SJCRH30 (cell line): ENCODE results near the gene AGPAT4. TPM values are rescaled to one million over a fixed set of nuclear protein-coding genes. Genes with fewer than 3 reads are reported as not detected.

Experiments
- DNase-seq, 2 experiments: peaks; one replicate each; pipeline ENCODE4 v3.0.0-alpha.2; 2015 to 2020
- H3K27ac ChIP-seq: fragments of 250-450 bp; sonication (Bioruptor Pico); 2 replicates; pipeline ENCODE4 v1.5.1; 2020; ENCODE audit warnings: mild to moderate bottlenecking, moderate library complexity
- H3K27me3 ChIP-seq: fragments of 250-450 bp; sonication (Bioruptor Pico); 2 replicates; pipeline ENCODE4 v1.5.1; 2020; ENCODE audit warnings: mild to moderate bottlenecking, moderate library complexity
- H3K36me3 ChIP-seq: fragments of 250-450 bp; sonication (Bioruptor Pico); 2 replicates; pipeline ENCODE4 v1.5.1; 2020; ENCODE audit warnings: mild to moderate bottlenecking, moderate library complexity
- H3K4me1 ChIP-seq: fragments of 250-450 bp; sonication (Bioruptor Pico); 2 replicates; pipeline ENCODE4 v1.5.1; 2020; ENCODE audit warnings: mild to moderate bottlenecking, moderate library complexity
- H3K4me3 ChIP-seq: fragments of 250-450 bp; sonication (Bioruptor Pico); 2 replicates; pipeline ENCODE4 v1.5.1; 2020; ENCODE audit warnings: mild to moderate bottlenecking, moderate library complexity
- H3K9me3 ChIP-seq: fragments of 250-450 bp; sonication (Bioruptor Pico); replicated peaks from 2 replicates; pipeline ENCODE4 v1.5.1; 2020; ENCODE audit warnings: mild to moderate bottlenecking, moderate library complexity
- total RNA-seq: library from RNA; depleted of rRNA; stranded (reverse); fragments of >200 nt; shearing (Covaris generic); gene quantifications from 2 replicates; pipeline ENCODE4 v1.2.3, GENCODE V29; 2014

Gene AGPAT4
- total RNA-seq, 1 experiment from 2014 or later: 16.7 TPM

DNA sequence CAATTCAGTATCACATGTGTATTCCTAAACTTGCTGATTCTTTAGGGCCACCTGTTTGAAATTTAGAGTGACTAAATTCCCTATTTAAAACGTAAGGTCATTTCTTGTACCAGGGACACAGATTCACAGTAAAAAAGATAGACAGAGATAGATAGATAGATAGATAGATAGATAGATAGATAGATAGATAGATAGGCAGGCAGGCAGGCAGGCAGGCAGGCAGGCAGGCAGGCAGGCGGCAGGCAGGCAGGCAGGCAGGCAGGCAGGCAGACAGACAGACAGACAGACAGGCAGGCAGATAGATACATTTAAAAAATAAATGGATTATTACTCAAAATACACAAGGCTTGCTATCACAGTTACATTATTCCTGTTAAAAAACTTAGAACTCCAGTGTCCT, 54.2 kb downstream of the AGPAT4 start:
- Histone ChIP-seq H3K27ac (no peak overlapping the region), H3K4me3 (no peak overlapping the region), H3K9me3 (peaks cover 10% of the 10 kb centered on the region), H3K36me3 (peaks cover 5% of the 10 kb centered on the region; the same call in 1 of the 2 replicates), H3K4me1 (no peaks in the 10 kb centered on the region), H3K27me3 (no peaks in the 10 kb centered on the region)
- peak in 1 of 2 experiments; percentile 29 for DNase-seq

DNA sequence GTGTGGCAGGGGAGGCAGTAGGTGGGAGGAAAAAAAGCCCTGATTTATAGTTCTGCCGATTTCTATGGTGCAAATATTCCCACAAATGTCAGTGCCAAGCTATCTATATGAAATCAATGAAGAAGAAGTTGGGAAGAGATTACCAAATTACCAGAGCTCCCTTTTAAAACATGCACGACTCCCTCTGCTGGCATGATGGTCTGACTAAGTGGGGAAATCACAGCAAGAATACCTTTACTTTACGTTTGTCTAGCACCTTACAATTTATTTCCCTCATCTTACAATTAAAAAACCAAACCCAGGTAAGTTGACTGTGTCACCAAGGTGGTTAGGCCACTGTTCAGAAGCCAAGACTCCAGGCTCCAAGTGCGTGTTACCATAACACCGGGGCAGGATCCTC, 55.6 kb downstream of the AGPAT4 start:
- Histone ChIP-seq H3K27ac (no peak overlapping the region), H3K4me1 (no peaks in the 10 kb centered on the region), H3K36me3 (0 out of 2 replicates have a peak, but pooled peaks cover 2% of the 10 kb centered on the region), H3K9me3 (peaks cover 6% of the 10 kb centered on the region), H3K4me3 (no peak overlapping the region), H3K27me3 (no peaks in the 10 kb centered on the region)
- no peak for DNase-seq

DNA sequence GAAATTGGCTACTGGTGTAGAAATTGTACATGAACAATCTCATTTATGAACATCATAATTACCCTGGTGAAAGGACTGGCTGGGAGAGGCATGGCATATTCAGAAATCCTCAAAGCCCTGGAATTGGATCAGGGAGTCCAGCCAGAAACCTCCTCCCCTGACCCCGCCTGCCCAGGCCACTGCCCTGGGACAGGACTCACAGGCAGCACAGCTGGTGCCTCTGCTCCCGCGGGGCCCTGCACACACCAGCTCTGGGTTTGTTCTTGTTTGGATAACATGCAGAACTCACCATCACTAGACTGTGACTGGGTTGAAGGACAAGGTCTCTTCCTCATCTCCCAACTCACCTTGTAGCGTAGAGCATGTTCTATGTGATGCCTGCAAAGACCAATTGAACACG, 56.2 kb downstream of the AGPAT4 start:
- no peaks in the 10 kb centered on the region for H3K4me1 ChIP-seq
- H3K4me3 ChIP-seq: no peak overlapping the region
- no peak overlapping the region for H3K27ac ChIP-seq
- H3K36me3 ChIP-seq: 0 out of 2 replicates have a peak, but pooled peaks cover 2% of the 10 kb centered on the region
- no peak for DNase-seq
- H3K9me3 ChIP-seq: peaks cover 6% of the 10 kb centered on the region
- H3K27me3 ChIP-seq: no peaks in the 10 kb centered on the region

DNA sequence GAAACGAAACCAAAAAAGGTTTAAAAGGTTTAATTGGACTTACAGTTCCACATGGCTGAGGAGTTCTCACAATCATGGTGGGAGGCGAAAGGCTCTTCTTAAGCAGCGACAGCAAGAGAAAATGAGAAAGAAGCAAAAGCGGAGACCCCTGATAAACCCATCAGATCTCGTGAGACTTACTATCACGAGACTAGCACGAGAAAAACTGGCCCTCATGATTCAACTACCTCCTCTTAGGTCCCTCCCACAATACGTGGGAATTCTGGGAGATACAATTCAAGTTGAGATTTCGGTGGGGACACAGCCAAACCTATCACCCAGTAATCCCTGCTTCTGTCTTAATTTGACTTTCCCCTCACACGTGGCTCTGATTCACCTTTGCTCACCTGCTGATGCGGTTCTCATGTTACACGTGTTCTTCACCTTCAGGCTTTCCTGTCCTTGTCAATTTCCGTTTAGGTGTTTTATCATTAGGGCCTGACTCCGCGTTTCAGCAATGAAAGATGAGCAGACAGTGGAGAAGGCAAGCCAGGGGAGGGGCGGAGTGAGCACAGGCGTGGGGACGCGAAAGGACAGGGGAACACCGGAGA, 57.1 kb downstream of the AGPAT4 start:
- Histone ChIP-seq H3K27ac (no peak overlapping the region), H3K4me1 (no peaks in the 10 kb centered on the region), H3K27me3 (no peaks in the 10 kb centered on the region), H3K36me3 (0 out of 2 replicates have a peak, but pooled peaks cover 2% of the 10 kb centered on the region), H3K9me3 (peaks cover 10% of the 10 kb centered on the region), H3K4me3 (no peak overlapping the region)
- no peak for DNase-seq

DNA sequence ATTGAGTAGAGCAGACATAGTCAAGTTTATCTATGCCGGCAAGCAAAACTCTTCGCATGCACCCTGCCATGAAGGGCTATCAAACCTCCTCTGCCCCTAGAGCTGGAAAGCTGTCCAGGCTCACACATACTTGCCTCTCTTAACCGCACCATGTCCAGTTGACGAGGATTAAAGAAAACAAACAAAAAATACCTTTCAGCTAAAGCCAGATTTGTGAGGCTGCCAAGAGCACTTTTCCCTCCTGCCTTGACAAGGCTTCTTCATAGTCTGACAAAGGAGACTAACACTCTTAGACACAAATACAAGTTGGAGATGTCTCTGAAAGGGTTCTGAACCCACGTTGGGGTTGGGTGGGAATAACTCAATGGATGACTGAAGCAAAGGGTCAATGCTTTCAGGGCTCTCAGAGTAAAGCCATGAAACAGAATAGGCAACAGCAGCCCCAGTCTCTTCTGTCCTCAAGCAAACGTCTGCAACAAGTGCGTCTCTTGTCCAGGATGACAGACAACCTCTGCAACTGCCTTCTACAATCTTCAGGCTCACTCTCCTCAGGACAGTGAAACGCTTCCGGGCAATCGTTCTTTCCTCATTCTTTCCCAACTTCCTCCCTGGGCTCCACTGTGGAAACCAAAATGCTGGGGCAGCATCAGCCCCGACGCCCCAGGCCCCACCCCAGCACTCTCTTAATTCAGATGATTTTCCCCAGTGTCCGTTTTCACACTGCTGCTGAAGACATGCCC, 57.8 kb downstream of the AGPAT4 start:
- no peak overlapping the region for H3K27ac ChIP-seq
- 0 out of 2 replicates have a peak, but pooled peaks cover 2% of the 10 kb centered on the region for H3K36me3 ChIP-seq
- no peaks in the 10 kb centered on the region for H3K4me1 ChIP-seq
- peaks cover 17% of the 10 kb centered on the region for H3K9me3 ChIP-seq
- DNase-seq: no peak
- no peaks in the 10 kb centered on the region for H3K27me3 ChIP-seq
- no peak overlapping the region for H3K4me3 ChIP-seq

DNA sequence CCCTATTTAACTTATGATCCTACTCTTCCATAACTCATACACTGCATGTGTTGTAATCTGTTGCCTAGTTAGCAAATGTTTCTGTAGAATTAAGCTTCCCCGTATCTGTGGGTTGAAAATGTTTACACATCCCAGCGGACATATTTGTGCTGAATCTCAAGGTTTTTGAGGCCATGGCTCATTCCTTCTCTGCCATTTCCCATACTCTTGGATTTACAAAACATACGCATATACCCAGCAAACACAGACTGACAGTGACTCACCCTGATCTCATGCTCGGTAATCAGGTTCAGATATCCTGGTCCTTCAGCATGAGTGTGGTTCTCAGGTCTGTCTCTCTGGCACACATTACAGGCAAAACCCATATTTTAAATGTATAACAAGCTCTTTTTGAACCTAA, 58.7 kb downstream of the AGPAT4 start:
- H3K9me3 ChIP-seq: peaks cover 21% of the 10 kb centered on the region
- H3K4me3 ChIP-seq: no peak overlapping the region
- 0 out of 2 replicates have a peak, but pooled peaks cover 2% of the 10 kb centered on the region for H3K36me3 ChIP-seq
- H3K27ac ChIP-seq: no peak overlapping the region
- DNase-seq: no peak
- no peaks in the 10 kb centered on the region for H3K27me3 ChIP-seq
- H3K4me1 ChIP-seq: no peaks in the 10 kb centered on the region

DNA sequence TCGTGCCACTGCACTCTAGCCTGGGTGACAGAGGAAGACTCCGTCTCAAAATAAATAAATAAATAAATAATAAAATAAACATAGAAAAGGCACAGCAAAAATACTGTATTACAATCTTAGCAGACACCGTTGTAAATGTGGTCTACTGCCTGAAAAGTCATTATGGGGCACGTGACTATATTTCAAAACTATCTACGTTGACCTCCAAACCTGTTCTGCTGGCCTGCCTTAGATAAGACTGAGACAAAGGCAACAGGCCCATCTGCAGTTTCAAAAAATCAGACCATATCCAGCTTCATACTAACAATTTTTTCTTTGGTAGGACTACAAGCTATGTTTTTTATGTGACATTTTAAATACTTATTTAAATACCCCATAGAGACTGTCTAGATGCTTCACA, 59.1 kb downstream of the AGPAT4 start:
- peaks cover 22% of the 10 kb centered on the region for H3K9me3 ChIP-seq
- H3K27me3 ChIP-seq: no peaks in the 10 kb centered on the region
- no peak overlapping the region for H3K27ac ChIP-seq
- H3K4me3 ChIP-seq: no peak overlapping the region
- DNase-seq: no peak
- H3K36me3 ChIP-seq: 0 out of 2 replicates have a peak, but pooled peaks cover 2% of the 10 kb centered on the region
- H3K4me1 ChIP-seq: no peaks in the 10 kb centered on the region

DNA sequence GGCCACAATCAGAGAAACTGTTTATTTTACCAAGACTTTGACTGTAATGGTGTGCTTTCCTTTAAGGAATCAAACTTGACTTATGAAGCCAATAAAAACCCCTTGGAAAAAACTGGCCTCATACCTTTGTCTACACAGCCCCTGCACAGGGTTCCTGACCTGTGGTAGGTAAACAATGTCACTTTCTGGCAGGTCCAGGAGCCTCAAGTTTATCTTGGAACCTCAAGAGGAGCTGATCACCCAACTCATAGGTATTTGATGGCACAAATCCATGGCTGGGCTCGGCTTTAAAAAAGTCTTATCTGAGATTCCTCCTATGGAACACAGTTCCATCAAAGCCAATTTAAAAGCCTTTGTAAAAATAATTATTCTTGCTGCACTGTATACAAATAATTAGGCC, 61.0 kb downstream of the AGPAT4 start:
- Histone ChIP-seq H3K4me1 (no peaks in the 10 kb centered on the region), H3K36me3 (0 out of 2 replicates have a peak, but pooled peaks cover under 1% of the 10 kb centered on the region), H3K27me3 (no peaks in the 10 kb centered on the region), H3K4me3 (no peak overlapping the region), H3K9me3 (peaks cover 25% of the 10 kb centered on the region), H3K27ac (no peak overlapping the region)
- no peak for DNase-seq

DNA sequence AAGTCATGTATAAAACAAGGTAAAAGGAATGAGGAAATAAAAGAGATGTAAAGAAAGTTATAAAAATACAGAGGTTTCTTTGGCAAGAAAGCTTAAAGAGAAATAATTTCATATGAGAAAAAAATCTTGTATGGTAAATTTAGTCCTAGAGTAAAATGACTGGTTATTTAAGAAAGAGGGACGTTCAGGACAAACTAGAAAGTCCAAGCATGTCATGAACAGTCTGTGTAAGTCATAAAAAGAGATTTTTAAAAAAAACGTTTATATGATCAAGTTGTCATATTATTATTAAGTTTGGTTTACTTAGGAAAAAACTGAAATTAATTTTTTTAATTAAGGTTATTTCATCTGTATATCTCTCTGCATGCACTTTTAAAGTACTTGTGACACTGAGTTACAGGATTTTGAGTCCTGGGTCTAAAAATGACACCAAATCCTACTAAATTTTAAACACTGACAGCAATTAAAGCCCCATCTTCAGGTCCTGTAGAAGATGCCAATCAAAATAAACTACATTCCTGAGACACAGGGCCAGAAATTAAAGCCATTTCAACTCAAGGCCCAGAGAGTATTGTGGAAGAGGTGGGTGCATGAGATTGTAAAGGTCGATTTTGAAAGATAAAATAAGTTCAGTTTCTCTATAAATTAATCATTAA, 62.4 kb downstream of the AGPAT4 start:
- H3K4me1 ChIP-seq: no peaks in the 10 kb centered on the region
- no peaks in the 10 kb centered on the region for H3K36me3 ChIP-seq
- no peak overlapping the region for H3K4me3 ChIP-seq
- peak in 1 of 2 experiments; percentile 38 for DNase-seq
- H3K9me3 ChIP-seq: peaks cover 25% of the 10 kb centered on the region
- H3K27me3 ChIP-seq: no peaks in the 10 kb centered on the region
- H3K27ac ChIP-seq: no peak overlapping the region

DNA sequence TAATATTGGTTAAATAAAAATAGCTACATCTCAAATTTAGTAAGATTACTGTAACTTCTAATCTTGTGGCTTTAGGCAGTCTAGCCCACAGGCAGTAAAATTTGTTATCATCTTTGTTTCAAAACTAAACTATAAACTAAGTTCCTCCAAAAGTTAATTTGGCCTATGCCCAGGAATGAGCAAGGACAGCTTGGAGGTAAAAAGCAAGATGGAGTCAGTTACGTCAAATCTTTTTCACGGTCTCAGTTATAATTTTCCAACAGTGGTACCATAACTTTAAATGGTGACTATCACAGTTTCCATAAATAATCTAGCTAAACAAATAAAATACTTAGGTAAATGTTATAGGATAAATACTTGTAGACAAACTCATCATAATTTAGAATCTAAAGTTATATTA, 63.0 kb downstream of the AGPAT4 start:
- H3K9me3 ChIP-seq: peaks cover 25% of the 10 kb centered on the region
- H3K27me3 ChIP-seq: no peaks in the 10 kb centered on the region
- no peak for DNase-seq
- no peaks in the 10 kb centered on the region for H3K4me1 ChIP-seq
- no peak overlapping the region for H3K27ac ChIP-seq
- H3K4me3 ChIP-seq: no peak overlapping the region
- no peaks in the 10 kb centered on the region for H3K36me3 ChIP-seq

DNA sequence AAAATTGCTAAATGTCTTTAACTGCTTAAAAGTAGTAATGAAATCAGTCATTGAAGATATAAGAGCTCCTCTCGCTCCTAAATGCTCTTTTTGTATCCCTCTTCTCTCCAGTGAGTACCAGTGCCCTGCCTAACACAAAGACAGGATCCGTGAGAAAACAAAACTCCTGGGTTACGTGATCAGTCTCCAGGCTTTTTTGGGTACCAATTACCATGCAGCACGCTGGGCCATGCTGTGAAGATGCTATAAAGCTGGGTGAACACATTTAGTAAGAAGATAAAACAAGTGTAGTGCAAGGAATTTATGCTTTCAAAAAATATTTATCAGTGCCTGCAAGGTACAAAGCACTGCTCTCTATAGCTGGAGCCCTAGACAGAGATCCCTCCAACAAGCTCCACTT, 66.7 kb downstream of the AGPAT4 start:
- Histone ChIP-seq H3K9me3 (peaks cover 25% of the 10 kb centered on the region), H3K27ac (no peak overlapping the region), H3K27me3 (no peaks in the 10 kb centered on the region), H3K4me1 (no peaks in the 10 kb centered on the region), H3K4me3 (no peak overlapping the region), H3K36me3 (no peaks in the 10 kb centered on the region)
- no peak for DNase-seq

DNA sequence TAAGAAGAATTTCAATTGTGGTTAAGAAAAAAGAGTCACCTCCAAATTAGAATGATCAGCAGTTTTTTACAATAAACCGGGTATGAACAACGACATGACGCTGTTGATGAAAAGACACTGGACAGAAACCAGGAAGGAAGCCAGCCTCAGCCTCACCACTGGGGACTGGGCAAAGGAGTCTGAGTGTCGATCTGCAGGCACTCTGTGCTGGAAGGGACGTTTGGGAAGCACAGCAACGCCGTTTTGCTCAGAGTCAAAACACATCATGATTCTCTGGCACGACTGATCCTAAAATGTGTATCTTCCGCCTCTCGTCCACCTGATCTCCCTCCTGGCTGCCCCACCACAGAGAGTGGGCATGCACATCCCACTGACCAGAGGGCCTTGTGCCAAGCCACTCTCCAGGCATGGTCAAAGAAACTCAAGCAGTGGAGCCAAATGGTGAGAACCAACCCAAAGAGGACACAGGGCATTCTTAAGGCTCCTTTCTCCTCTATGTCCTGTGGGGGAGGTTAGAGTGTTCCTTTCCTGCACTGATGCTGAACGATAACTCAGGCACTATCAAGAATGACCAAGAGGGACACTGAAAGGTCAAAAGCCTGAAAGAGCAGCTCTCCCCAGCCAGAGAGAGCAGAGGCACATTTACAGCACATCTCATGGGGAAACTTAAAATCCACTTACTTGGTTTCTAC, 68.8 kb downstream of the AGPAT4 start:
- Histone ChIP-seq H3K4me1 (no peaks in the 10 kb centered on the region), H3K27me3 (no peaks in the 10 kb centered on the region), H3K4me3 (no peak overlapping the region), H3K36me3 (no peaks in the 10 kb centered on the region), H3K9me3 (peaks cover 4% of the 10 kb centered on the region), H3K27ac (no peak overlapping the region)
- no peak for DNase-seq

DNA sequence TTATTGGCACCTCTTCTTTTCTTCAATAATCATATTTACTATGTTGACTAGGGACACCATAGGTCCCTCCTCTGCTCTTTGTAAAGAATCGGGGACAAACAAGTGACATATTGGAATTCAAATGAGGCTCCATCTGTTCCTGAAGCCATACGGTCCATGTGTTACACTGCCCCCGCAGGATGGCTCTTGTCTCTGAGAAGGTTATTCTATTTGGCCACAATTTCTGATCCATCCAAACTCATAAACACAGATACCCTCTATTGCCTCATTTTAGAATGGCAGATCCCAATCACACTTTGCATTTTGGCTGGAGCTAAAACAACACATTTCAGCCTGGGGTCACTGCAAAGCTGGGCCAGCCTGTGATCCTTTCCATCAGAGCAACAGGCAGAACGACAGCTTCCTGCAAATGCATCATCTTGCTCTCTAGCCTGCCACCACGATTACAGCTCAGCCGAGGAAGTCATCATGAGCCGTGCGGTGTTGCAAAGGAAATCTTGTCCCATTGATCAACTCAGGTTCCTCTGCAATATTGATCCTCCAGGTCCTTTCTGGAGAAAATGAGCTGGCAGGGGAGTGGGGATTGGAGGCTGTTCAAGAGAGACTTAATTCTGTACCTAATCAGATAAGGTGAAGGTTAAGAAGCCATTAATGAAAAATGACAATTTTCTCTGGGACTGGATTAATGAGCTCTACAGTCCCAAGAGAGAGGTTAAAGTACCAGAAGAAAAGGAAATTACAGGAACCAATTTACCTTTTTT, 73.1 kb downstream of the AGPAT4 start:
- Histone ChIP-seq H3K4me3 (no peak overlapping the region), H3K36me3 (no peaks in the 10 kb centered on the region), H3K9me3 (no peaks in the 10 kb centered on the region), H3K27ac (no peak overlapping the region), H3K27me3 (no peaks in the 10 kb centered on the region), H3K4me1 (no peaks in the 10 kb centered on the region)
- DNase-seq: no peak

DNA sequence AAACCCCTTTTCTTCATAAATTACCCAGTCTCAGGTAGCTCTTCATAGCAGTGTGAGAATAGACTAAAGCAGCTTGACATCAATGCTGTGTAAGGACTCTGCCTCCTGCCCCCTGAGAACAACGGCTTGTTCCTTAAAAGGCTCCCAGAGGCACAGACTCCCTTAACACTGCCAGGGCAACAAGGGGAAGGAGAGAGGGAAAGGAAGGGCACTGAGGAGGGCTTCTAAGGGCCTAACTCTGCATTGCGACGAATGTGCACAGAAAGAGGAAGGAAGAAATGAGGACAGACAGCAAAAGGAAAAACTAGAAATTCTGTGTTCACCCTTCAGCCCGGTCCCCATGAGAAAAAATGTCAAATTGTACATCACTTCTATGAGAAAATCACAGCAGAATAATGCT, 74.0 kb downstream of the AGPAT4 start:
- DNase-seq: no peak
- Histone ChIP-seq H3K9me3 (no peaks in the 10 kb centered on the region), H3K4me3 (no peak overlapping the region), H3K27ac (no peak overlapping the region), H3K36me3 (no peaks in the 10 kb centered on the region), H3K4me1 (no peaks in the 10 kb centered on the region), H3K27me3 (no peaks in the 10 kb centered on the region)
